Measurements from ENCODE around the gene SNX10.

SNX10 gene

DNA sequence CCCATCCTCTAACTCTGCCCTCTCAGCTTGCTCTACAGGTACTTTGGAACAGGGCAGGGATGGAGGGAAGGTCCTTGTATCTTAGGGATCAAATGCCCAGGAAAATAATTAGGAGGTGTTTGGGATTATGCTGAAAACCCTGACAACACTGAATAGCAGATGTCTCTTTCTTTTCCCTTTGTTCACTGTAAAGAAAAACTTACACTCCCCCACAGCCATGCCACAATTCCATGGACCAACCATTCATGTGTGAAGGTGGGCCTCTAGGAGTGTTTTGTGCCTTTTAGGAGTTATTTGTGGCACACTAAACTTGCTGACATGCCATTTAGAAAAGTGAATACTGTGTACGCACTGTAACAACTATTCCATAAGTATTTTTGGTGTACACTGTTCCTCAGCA, 108.1 kb downstream of the SNX10 start:
- H3K4me1 ChIP-seq (ENCODE audit: control insufficient read depth, low read length), result peaks cover 46% of the 10 kb centered on the region
- peaks cover 22% of the 10 kb centered on the region for H3F3A ChIP-seq (ENCODE audit: control insufficient read depth, insufficient read depth)
- peak overlapping the region; percentile 88 for H3K27ac ChIP-seq (ENCODE audit: low read depth, low read length)
- H3K27me3 ChIP-seq (ENCODE audit: control insufficient read depth, low read length), result no peaks in the 10 kb centered on the region
- H3K9me3 ChIP-seq (ENCODE audit: control insufficient read depth, insufficient read depth, low read length), result no peaks in the 10 kb centered on the region
- no peak for TF ChIP-seq EZH2phosphoT487 (IDR thresholded peaks at IDR 0.05; ENCODE audit: borderline replicate concordance, low read length)
- TF ChIP-seq, protein P1, sequence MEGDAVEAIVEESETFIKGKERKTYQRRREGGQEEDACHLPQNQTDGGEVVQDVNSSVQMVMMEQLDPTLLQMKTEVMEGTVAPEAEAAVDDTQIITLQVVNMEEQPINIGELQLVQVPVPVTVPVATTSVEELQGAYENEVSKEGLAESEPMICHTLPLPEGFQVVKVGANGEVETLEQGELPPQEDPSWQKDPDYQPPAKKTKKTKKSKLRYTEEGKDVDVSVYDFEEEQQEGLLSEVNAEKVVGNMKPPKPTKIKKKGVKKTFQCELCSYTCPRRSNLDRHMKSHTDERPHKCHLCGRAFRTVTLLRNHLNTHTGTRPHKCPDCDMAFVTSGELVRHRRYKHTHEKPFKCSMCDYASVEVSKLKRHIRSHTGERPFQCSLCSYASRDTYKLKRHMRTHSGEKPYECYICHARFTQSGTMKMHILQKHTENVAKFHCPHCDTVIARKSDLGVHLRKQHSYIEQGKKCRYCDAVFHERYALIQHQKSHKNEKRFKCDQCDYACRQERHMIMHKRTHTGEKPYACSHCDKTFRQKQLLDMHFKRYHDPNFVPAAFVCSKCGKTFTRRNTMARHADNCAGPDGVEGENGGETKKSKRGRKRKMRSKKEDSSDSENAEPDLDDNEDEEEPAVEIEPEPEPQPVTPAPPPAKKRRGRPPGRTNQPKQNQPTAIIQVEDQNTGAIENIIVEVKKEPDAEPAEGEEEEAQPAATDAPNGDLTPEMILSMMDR (IDR thresholded peaks at IDR 0.05; ENCODE audit: low read depth, low read length, poor library complexity, severe bottlenecking), result no peak
- no peaks in the 10 kb centered on the region for H3K79me2 ChIP-seq (ENCODE audit: control insufficient read depth, low read length)
- no peaks in the 10 kb centered on the region for H3K9me2 ChIP-seq (replicated peaks; ENCODE audit: control insufficient read depth, low read length)
- H3K4me3 ChIP-seq (ENCODE audit: low read length), result peak overlapping the region; percentile 75; the same call in 1 of the 2 replicates
- no peaks in the 10 kb centered on the region for H3K36me3 ChIP-seq (ENCODE audit: control insufficient read depth, low read length)
- no peaks in the 10 kb centered on the region for H4K20me1 ChIP-seq (ENCODE audit: control insufficient read depth, insufficient read depth, low read depth, low read length)
- H3K4me2 ChIP-seq (ENCODE audit: low read length), result peak overlapping the region; percentile 93

GRCh38 chr7:26403640-26404039, 112.0 kb downstream of the SNX10 start:
- Histone ChIP-seq H3K9me3 (ENCODE audit: control insufficient read depth, insufficient read depth, low read length) (no peaks in the 10 kb centered on the region), H3K27ac (ENCODE audit: low read depth, low read length) (no peak overlapping the region), H3K36me3 (ENCODE audit: control insufficient read depth, low read length) (no peaks in the 10 kb centered on the region), H3K4me3 (ENCODE audit: low read length) (no peak overlapping the region), H3K27me3 (ENCODE audit: control insufficient read depth, low read length) (peaks cover 16% of the 10 kb centered on the region), H3K4me2 (ENCODE audit: low read length) (no peak overlapping the region), H3F3A (ENCODE audit: control insufficient read depth, insufficient read depth) (peaks cover 7% of the 10 kb centered on the region), H4K20me1 (ENCODE audit: control insufficient read depth, insufficient read depth, low read depth, low read length) (no peaks in the 10 kb centered on the region), H3K9me2 (replicated peaks; ENCODE audit: control insufficient read depth, low read length) (no peaks in the 10 kb centered on the region), H3K4me1 (ENCODE audit: control insufficient read depth, low read length) (peaks cover 27% of the 10 kb centered on the region), H3K79me2 (ENCODE audit: control insufficient read depth, low read length) (no peaks in the 10 kb centered on the region)
- TF ChIP-seq, protein P1 (IDR thresholded peaks at IDR 0.05; ENCODE audit: low read depth, low read length, poor library complexity, severe bottlenecking), result no peak
- no peak for TF ChIP-seq EZH2phosphoT487 (IDR thresholded peaks at IDR 0.05; ENCODE audit: borderline replicate concordance, low read length)

DNA sequence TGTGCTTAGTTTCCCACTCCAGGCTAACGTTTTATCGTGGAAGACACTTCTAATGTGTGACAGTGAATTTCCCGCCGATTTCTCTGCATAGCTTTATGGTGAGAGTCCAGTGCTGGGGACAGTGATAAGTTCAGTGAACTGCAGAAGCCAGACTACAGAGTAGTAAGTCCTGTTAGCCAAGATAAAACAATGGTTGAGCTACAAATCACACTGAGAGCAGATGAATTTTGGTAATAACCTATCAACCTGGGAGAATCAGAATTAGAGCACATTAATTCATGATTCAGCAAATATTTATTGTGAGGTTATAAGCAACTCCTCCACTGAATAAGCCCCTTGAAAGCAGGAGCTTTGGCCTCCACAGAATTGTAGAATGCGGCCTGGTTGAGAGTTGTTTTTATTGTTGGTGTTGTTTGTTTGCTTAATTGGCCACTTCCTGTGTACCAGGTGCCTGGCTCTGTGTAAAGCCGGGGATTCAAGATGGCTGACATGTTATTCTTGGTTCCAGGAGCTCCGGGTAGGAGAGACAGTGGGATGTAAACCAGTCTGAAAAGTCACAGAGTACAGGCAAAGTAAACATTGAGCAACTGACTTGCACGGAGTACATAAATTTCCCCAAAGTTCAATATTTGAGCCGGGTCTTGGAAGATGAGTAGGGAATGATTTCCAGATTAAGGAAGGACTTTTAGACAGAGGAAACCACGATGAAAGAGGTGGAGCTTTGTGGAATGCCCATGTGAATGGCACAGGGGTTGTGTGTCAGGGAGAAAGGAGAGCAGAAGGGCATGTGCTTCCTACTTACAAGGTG, 112.7 kb downstream of the SNX10 start:
- Histone ChIP-seq H3K36me3 (ENCODE audit: control insufficient read depth, low read length) (no peaks in the 10 kb centered on the region), H3K27ac (ENCODE audit: low read depth, low read length) (no peak overlapping the region), H3F3A (ENCODE audit: control insufficient read depth, insufficient read depth) (peaks cover 4% of the 10 kb centered on the region), H3K27me3 (ENCODE audit: control insufficient read depth, low read length) (peaks cover 16% of the 10 kb centered on the region), H3K4me3 (ENCODE audit: low read length) (no peak overlapping the region), H3K9me2 (replicated peaks; ENCODE audit: control insufficient read depth, low read length) (no peaks in the 10 kb centered on the region), H4K20me1 (ENCODE audit: control insufficient read depth, insufficient read depth, low read depth, low read length) (no peaks in the 10 kb centered on the region), H3K4me2 (ENCODE audit: low read length) (no peak overlapping the region), H3K4me1 (ENCODE audit: control insufficient read depth, low read length) (peaks cover 20% of the 10 kb centered on the region), H3K9me3 (ENCODE audit: control insufficient read depth, insufficient read depth, low read length) (no peaks in the 10 kb centered on the region), H3K79me2 (ENCODE audit: control insufficient read depth, low read length) (no peaks in the 10 kb centered on the region)
- TF ChIP-seq, protein P1 (IDR thresholded peaks at IDR 0.05; ENCODE audit: low read depth, low read length, poor library complexity, severe bottlenecking), result no peak
- TF ChIP-seq EZH2phosphoT487 (IDR thresholded peaks at IDR 0.05; ENCODE audit: borderline replicate concordance, low read length), result no peak

Data from DOHH2 (cell line).